T-helper 9 cell (primary cell): Measurements from ENCODE around the gene CCL27.

Experiments
- DNase-seq: peaks from one replicate; pipeline ENCODE4 v3.0.0-alpha.2; 2020

Gene CCL27

GRCh38 chr9:34684145-34684544 lies 21.7 kb upstream of the CCL27 start:
- DNase-seq: no peak

DNA sequence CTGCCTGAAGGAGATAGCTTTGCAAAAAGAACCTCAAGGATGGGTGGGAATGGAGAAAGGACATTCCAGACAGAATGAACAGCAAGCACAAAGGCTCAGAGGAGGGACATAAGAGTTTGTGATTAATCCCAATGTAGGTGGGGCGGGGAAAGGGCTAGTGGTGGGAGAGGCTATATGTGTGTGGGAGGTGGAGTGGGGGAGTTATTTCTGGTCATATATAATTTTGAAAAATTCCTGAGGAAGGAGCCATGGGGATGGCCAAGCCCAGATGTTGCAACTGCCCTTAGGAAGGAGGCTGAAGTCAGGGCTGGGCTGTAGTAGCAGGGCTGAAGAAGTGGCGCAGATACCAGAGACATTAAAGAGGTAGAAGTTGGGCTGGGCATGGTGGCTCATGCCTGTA lies 13.4 kb upstream of the CCL27 start:
- DNase-seq: no peak

DNA sequence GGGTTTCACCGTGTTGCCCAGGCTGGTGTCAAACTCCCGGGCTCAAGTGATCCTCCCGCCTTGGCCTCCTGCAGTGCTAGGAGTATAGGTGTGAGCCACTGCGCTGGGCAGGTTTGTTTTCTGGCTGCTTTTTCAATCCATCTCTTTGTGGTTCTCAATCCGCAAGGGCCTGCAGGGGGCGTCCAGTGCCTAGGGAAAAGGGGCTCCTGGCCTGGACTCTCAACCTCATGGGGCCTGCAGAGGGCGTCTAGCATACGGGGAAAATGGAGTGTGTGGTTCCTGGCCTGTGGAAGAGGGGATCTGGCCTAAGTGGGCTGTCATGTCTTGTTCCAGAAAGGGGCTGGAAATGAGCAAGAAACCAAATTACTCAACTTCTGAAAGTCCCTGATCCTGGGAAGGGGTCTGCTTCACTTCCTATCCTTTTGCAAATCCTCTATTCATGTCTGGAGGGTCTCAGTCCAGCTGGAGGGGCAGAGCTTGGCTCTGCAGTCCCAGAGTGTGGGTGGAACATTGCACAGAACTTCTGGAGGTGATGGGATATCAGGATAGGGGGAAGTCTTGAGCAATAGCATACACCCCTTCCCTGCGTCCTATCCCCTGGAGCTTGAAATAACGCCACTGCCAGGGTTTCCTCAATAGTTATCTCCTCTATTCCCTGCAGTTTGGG lies 12.7 kb upstream of the CCL27 start:
- peak; percentile 32 for DNase-seq

DNA sequence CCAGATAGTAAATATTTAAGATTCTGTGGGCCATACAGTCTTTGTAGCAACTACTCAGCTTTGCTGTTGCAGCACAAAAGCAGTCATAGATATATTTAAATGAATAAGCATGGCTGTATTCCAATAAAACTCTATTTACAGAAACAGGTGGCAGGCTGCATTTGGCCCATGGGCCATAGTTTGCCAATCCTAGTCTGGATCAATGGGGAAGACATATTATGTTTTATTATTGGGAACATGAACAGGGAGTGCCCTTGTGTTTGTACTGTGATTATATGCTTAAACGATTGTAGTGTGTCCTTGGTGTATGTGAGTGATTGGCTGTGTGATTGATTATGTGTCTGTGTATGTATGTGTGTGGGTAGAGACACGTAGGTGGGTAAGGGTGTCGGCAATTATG lies 12.0 kb upstream of the CCL27 start:
- DNase-seq: no peak

- no peak for DNase-seq
These were observed 8.8 kb upstream of the CCL27 start for GRCh38 chr9:34671307-34671706.

DNA sequence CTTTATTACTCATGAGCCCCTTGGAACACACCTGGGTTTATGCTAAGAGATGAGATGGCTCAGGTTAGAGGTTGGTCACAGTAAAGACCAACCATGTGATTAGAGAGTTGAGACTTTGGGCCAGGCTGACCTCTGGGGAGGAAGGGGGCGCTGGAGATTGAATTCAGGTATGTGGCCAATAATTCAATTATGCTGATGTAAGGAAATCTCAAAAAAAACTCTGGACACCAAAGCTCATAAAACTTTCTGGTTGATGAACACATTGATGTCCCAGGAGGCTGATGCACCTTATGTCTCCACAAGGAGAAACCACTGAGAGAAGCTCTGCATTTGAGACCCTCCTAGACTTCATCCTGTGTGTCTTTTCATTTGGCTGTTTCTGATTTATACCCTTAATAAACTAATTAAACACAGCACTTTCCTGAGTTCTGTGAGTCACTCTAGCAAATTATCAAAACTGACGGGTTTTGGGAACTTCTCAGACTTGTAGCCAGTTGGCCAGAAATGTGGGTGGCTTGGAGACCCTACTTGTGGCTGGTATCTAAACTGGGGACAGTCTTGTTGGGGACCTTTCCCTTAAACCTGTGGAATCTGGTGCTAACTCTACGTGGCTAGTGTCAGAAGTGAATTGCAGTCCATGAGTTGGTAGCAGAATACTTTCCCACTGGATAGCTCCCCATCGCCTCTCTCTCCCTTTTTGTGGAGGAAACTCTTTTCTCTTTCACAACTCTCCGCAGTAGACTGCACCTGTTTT lies 7.5 kb upstream of the CCL27 start:
- DNase-seq: no peak

DNA sequence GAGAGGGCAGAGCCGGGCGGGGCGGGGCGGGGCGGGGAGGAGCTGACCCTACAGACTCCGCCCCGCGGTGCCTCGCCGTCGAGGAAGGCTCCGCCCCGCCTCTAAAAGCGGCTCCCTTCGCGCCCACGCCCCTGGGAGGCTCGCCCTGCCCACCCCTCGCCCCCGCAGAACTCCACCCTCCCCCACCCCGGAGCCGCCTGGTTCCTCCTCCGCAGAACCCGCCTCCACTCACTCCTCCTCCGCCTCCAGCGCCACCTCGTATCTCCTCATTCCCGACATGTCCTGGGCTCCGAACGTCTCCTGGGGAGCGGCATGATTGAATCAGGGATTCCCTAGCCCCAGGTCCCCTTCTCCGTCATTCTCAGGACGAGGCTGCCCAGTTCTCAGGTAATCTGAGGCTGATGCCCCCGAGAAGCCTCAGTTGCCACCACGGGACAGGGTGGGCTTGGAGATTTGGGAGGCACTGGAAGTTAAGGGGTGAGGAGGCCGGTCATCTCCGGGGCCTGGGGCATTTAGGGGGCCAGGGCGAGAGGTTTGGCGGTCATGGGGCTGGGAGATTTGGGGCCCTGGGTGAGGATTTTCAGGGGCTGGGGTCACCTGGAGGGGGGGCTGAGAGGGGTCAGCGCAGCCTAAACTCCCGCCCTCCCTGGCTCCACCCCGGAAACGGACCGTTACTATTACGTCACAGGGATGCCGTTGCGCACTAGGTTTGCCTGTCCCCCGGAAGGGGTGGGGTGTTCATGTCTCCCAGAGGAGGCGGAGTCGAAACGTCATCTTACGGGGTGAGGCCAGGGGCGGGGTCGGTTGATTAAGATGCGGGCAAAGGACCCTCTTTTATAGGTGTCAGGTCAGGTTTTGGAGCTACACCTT lies 3.2 kb upstream of the CCL27 start:
- DNase-seq: peak; percentile 88

GRCh38 chr9:34665067-34665380 lies 2.6 kb upstream of the CCL27 start:
- no peak for DNase-seq

DNA sequence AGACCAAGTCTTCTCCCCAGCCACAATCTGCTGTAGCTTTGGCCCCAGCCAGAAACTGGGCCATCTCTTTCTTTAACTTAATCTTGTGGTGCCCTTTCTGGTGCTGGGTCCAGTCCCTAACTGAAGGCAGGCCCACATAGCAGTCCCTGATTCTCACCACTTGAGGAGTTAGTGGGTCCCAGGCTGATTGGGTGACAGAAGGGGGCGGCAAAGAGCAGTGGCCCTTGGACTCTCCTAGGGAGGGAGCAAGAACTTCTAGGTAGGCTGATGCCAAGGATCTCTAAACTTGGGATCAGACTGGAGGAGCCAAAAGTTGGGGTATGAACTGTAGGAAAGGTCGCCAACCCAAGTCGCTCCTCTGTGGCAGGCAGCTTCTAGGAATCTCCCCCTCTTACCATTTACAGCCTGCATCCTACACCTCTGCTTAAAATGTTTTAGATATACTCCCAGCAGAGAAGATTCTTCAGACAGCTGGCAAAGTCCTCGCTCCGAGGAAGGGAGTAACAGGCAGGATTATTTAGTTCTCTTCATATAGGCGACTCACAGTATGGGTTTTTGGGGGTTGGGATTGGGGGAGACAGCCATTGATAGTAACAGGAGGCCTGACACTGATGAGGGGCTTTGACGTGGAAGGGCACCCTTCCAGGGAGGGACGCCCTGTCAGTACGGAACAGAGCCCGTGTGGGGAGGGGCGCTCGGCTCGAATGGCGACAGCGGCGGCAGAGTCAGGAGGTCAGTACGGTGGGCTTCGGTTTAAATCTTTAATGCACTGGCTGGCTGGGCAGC lies 2.0 kb upstream of the CCL27 start:
- DNase-seq: peak; percentile 69

DNA sequence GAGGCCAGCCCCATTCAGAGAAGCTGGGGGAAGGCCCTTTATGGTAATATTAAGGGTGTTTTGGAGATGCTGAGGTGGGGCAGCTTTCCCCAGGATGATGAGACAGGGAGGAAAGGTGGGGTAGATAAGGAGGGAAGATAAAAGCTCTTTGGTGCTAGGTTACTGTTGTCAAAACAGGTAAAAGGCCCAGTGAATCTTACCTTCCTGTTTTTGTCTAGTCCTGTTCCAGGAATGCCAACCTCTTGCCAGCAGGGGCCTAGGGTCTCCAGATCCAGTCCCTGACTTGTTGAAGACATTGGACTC lies 797 bp upstream of the CCL27 start:
- peak; percentile 16 for DNase-seq

GRCh38 chr9:34659592-34660253 lies 2.7 kb downstream of the CCL27 start:
- no peak for DNase-seq

DNA sequence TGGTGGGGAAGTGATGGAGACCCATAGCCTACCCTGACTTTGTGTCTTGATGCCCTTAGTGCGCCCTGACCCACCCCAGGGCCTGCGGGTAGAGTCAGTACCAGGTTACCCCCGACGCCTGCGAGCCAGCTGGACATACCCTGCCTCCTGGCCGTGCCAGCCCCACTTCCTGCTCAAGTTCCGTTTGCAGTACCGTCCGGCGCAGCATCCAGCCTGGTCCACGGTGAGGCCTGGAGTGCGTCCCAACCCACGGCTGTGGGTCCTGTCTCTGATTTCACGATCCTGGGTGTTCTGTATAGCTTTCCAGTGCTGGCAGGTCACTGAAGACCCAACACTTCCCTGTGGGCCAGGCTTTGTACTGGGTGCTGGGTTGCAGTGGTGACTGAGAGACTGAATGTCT lies 4.0 kb downstream of the CCL27 start:
- no peak for DNase-seq

GRCh38 chr9:34656992-34657391 lies 5.5 kb downstream of the CCL27 start:
- DNase-seq: no peak

DNA sequence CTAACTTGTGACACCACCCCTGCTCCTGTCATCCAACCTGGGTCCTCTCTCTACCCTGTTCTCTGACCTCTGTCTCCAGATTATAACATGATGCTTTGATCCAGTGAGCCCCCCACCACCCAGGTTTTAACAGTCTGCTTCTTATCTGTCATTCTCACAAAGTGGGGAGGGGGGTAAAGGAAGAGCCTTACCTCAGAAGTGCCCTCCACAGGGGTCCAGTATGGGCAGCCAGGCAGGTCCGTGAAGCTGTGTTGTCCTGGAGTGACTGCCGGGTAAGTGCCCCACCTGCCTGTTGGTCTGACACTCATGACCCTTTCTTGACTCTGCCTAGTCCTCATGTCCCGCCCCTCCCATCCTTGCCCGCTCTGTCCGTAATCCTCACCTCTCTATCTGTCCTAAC lies 7.1 kb downstream of the CCL27 start:
- DNase-seq: no peak

DNA sequence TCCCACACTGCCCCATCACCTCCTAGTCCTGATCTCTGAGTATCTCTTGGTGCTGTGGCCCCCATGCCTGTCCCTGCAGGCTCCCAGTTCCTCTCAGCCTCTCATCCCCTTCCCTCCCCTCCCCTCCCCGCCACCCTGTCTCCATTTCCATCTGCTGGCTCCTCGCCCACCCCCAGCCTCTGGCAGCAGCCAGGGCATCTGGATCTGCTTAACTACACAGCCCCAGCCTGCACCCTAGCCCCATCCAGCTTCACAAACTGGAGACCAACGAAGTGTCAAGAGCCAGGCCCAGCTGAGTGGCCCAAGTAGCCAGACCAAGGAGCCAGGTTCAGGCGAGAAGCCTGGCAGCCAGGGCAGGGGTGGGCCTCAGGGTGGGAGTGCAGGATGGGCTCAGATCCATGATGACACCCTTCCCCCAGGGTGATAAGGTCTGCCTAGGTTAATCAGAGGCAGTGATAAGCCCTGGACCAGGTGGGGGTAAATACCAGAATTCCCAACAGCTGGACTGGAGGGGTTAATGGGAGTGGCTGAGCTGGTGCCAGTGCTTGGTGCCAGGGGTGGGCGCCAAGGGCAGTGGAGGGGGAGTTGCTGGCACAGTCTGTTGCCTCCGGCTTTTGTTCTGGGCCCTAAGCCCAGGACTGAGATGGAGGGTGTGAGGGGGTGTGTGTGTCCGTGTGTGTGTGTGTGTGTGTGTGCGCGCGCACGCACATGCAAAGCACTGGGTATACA lies 8.0 kb downstream of the CCL27 start:
- no peak for DNase-seq

DNA sequence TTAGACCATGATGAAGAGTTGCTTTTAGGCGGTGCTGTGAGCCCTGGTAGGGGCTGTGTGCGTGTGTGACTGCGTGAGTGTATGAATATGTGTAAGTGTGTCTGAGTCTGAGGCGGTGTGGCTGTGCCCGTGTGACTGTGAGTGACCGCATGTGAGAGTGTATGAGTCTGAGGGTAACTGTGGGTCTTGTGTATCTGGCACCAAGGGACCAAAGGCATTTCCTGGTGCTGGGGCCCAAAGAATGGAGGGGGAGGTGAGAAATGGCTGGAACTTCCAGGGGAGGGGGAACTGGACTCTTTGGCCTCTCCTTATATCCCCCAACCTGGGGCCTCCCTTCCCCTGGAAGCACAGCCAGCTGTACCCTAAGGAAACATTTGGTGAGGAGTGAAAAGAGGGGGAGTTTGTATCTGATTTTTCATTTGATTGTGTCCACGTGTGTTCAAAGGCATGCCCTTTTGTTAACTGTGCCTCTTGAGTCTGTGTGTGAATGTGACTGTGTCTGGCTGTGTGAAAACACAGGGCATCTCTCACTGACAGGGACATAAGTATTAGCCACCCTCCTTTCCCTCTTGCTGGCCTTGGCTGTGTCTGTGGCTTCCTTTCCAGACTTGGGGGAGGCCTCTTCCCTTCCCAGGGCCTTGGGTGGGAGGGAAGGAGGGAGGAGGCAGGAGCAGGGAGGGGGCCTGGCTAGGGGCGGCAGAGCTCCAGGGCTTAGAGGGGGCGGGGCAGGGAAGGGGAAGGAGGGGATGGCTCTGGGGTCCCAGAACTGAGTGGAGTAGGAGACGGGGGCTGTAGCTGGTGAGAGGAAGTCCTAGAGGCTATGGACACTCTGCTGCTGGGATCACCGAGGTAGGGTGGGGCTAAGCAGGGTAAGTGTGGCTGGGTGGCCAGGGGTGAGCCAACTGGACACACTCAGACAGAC lies 9.0 kb downstream of the CCL27 start:
- no peak for DNase-seq

DNA sequence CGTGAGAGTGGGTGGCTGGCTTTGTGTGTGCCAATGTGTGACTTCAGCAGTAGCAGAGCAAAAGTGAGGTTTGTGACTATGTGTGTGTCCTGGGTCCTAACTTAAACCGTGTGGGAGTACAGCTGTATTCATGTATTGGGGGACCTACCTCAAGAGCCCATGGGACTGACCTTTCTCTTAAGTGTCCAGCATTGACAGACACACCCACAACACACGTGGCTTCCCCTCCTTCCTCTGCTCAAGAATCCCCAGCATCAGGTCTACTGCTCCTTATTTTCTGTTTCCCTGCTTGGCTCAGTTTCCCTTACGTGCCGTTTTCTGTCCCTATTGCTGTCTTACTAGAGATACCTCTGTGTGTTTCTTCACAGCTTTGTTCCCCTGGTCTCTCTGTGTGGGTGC lies 9.9 kb downstream of the CCL27 start:
- no peak for DNase-seq

- DNase-seq: peak; percentile 13
These were observed 10.4 kb downstream of the CCL27 start, which contains the start of gene IL11RA for GRCh38 chr9:34651876-34652601. Gene IL11RA (plus strand): TSS chr9:34652185. CDS start chr9:34655218, 3,033 bp downstream.

DNA sequence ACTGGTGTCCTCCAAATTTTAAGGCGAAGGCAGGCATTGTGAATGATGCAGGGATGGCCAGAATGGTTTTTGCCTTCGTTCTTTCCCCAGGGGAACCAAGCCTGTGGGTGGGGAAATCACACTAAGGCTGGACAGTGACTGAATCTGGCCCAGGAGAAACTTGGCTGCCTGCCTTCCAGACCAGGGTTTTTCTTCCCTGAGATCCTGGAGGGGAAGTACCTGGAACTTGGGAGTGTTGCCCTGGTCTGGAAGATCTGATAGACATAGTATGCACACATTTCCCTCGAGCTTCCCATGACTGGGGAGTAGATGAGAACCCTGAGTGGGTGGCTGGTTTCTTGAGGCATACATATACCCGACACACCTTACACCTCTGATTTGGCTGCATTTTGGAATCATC lies 11.1 kb downstream of the CCL27 start:
- no peak for DNase-seq

DNA sequence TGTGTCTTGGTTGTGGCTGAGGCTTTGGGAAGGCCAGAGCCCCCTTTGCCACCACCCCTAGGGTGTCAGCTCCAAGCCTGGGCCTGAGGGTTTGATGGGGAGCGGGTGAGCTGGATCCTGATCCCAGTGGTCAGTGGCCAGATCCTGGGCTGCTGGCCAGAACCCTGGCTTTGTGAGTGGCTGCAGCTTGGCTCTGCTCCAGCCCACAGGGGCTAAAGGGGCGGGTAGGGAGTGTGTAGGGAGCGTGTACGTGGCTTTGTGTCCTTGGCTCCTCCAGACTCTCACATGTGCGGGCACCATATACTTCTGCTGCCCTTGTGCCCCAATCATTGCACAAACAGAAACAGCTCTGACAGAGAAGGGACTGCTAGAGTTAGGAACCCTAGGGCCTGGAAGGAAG lies 11.6 kb downstream of the CCL27 start:
- DNase-seq: no peak
